ENCODE data around the gene TAS2R9. TPM values are rescaled to one million over a fixed set of nuclear protein-coding genes. Genes with fewer than 3 reads are reported as not detected.

The TAS2R9 gene
- polyA plus RNA-seq, 1 donor = not detected

Other genes with a start within 250 kb of the TAS2R9 start
- gene MAGOHB, start 196.6 kb downstream of the TAS2R9 start, polyA plus RNA-seq (ENCODE audit: insufficient read length) = 16.5 TPM
- not detected for gene STYK1, start 136.1 kb downstream of the TAS2R9 start, polyA plus RNA-seq (ENCODE audit: insufficient read length)
- gene YBX3, start 86.8 kb downstream of the TAS2R9 start, polyA plus RNA-seq (ENCODE audit: insufficient read length) = 1,103 TPM
- gene TAS2R7, start 7.5 kb downstream of the TAS2R9 start, polyA plus RNA-seq (ENCODE audit: insufficient read length) = not detected
- not detected for gene TAS2R8, start 2.9 kb downstream of the TAS2R9 start, polyA plus RNA-seq (ENCODE audit: insufficient read length)
- 0.50 TPM for gene TAS2R10, start 16.2 kb upstream of the TAS2R9 start, polyA plus RNA-seq (ENCODE audit: insufficient read length)
- gene PRR4, start 39.3 kb upstream of the TAS2R9 start, polyA plus RNA-seq (ENCODE audit: insufficient read length) = 4.1 TPM
- gene PRH1, start 74.1 kb upstream of the TAS2R9 start, polyA plus RNA-seq (ENCODE audit: insufficient read length) = 8.8 TPM
- gene TAS2R13, start 99.4 kb upstream of the TAS2R9 start, polyA plus RNA-seq (ENCODE audit: insufficient read length) = not detected
- gene PRH2, start 119.1 kb upstream of the TAS2R9 start, polyA plus RNA-seq (ENCODE audit: insufficient read length) = not detected
- gene TAS2R14, start 129.1 kb upstream of the TAS2R9 start, polyA plus RNA-seq (ENCODE audit: insufficient read length) = 2.5 TPM
- not detected for gene TAS2R50, start 176.7 kb upstream of the TAS2R9 start, polyA plus RNA-seq (ENCODE audit: insufficient read length)
- 1.3 TPM for gene TAS2R20, start 188.1 kb upstream of the TAS2R9 start, polyA plus RNA-seq (ENCODE audit: insufficient read length)
- 1.3 TPM for gene TAS2R19, start 212.5 kb upstream of the TAS2R9 start, polyA plus RNA-seq (ENCODE audit: insufficient read length)
- gene TAS2R31, start 221.2 kb upstream of the TAS2R9 start, polyA plus RNA-seq (ENCODE audit: insufficient read length) = 0.90 TPM